Measurements from ENCODE around the gene SUN3.

The SUN3 gene

GRCh38 chr7:47970761-47971160, 58.1 kb downstream of the SUN3 start:
- DNase-seq, result no peak

- peak; percentile 4 for DNase-seq
Observed at GRCh38 chr7:47968847-47969774, 59.8 kb downstream of the SUN3 start.

GRCh38 chr7:47967708-47968107, 61.2 kb downstream of the SUN3 start:
- DNase-seq, result no peak

- DNase-seq, result no peak
Observed at GRCh38 chr7:47967123-47967522, 61.8 kb downstream of the SUN3 start.

- no peak for DNase-seq
Observed at GRCh38 chr7:47965456-47965855, 63.5 kb downstream of the SUN3 start.

- DNase-seq, result no peak
Observed at GRCh38 chr7:47962262-47962661, 66.6 kb downstream of the SUN3 start.

GRCh38 chr7:47957156-47957555, 71.8 kb downstream of the SUN3 start:
- DNase-seq, result no peak

- DNase-seq, result no peak
Observed at GRCh38 chr7:47956220-47956619, 72.7 kb downstream of the SUN3 start.

- DNase-seq, result no peak
Observed at GRCh38 chr7:47954231-47954911, 74.5 kb downstream of the SUN3 start.

GRCh38 chr7:47953822-47954221, 75.1 kb downstream of the SUN3 start:
- DNase-seq, result no peak

- no peak for DNase-seq
Observed at GRCh38 chr7:47952224-47952623, 76.7 kb downstream of the SUN3 start.

GRCh38 chr7:47951374-47951773, 77.5 kb downstream of the SUN3 start:
- DNase-seq, result no peak

GRCh38 chr7:47950714-47951113, 78.2 kb downstream of the SUN3 start:
- no peak for DNase-seq

GRCh38 chr7:47949703-47950102, 79.2 kb downstream of the SUN3 start:
- no peak for DNase-seq

GRCh38 chr7:47948141-47948790, 80.6 kb downstream of the SUN3 start, which contains the start of gene PKD1L1:
PKD1L1 (minus strand) TSS chr7:47948466; CDS start chr7:47948440, 26 bp downstream.
- no peak for DNase-seq

- no peak for DNase-seq
Observed at GRCh38 chr7:47947355-47947749, 81.6 kb downstream of the SUN3 start.

GRCh38 chr7:47946581-47947354, 82.1 kb downstream of the SUN3 start:
- no peak for DNase-seq

- DNase-seq, result peak; percentile 32
Observed at GRCh38 chr7:47945261-47946015, 83.5 kb downstream of the SUN3 start.

- no peak for DNase-seq
Observed at GRCh38 chr7:47944536-47945260, 84.2 kb downstream of the SUN3 start.

GRCh38 chr7:47943676-47944474, 85.0 kb downstream of the SUN3 start:
- DNase-seq, result no peak
